K562 (cell line): Measurements from ENCODE around the gene OR2V2. TPM values are rescaled to one million over a fixed set of nuclear protein-coding genes. Genes with fewer than 3 reads are reported as not detected.

ENCODE experiments used
- ATAC-seq: fragments of 200-7000 bp; cut with Tn5 transposase; 3 replicates; pipeline ENCODE4 v1.9.1; 2020; ENCODE audit warnings: moderate library complexity
- BruUV-seq: library from RNA; stranded (reverse); fragments of 400-500 nt; replicated peaks from 2 replicates; lab custom pipeline; 2021; lab: Mats Ljungman, UMichigan
- CTCF ChIA-PET: fragments of 300-600 bp; formaldehyde crosslinking; extraction: SDS; loops from one replicate; lab custom pipeline; 2021; ENCODE audit warnings: low intra/inter-chr PET ratio; lab: Yijun Ruan, JAX
- POLR2A ChIA-PET: fragments of 300-600, 350-650 bp; sonication (Branson Sonifier 250); formaldehyde crosslinking; extraction: SDS; loops from one replicate; lab custom pipeline; 2021; ENCODE audit warnings: antibody characterized with exemption, inconsistent platforms; lab: Yijun Ruan, JAX
- DNase-seq, 4 experiments: peaks; one replicate each; pipeline versions ENCODE4 v3.0.0 to v3.0.0-alpha.2; 2011 to 2018; ENCODE audit warnings: low spot score in 3 of 4, mixed read lengths in 3 of 4; ENCODE audit errors: extremely low read depth in 1 of 4
- FAIRE-seq: peaks from 2 replicates; lab custom pipeline; 2011; peaks lifted over from hg19 to GRCh38; lab: Jason Lieb, UNC
- H2AFZ ChIP-seq: 2 replicates; pipeline ENCODE4 v1.6.0; 2011; ENCODE audit warnings: low read depth, low read length, control low read depth, inconsistent platforms
- H3K27ac ChIP-seq: fragments of 200-600 bp; 3 replicates; pipeline ENCODE4 v1.8.0; 2011; ENCODE audit warnings: low read depth, mild to moderate bottlenecking, control low read depth, inconsistent platforms, low read length, moderate library complexity, mixed read lengths; ENCODE audit errors: extremely low read depth
- H3K27me3 ChIP-seq, 2 experiments: fragments of 300-600 bp in 1 of 2; 2 replicates in 1 of 2; 3 replicates in 1 of 2; pipeline versions ENCODE4 v1.6.0 to v1.8.0; 2011; ENCODE audit warnings: inconsistent platforms in 2 of 2, low read length in 2 of 2, mild to moderate bottlenecking in 1 of 2, mixed read lengths in 1 of 2, moderate library complexity in 1 of 2; ENCODE audit not compliant: control insufficient read depth in 2 of 2, insufficient read depth in 2 of 2
- H3K36me3 ChIP-seq: fragments of 300-600 bp; 3 replicates; pipeline ENCODE4 v1.8.0; 2011; ENCODE audit warnings: mild to moderate bottlenecking, low read length, inconsistent platforms; ENCODE audit not compliant: control insufficient read depth, insufficient read depth
- H3K4me1 ChIP-seq, 2 experiments: fragments of 200-600 bp in 1 of 2; replicated peaks in 1 of 2; 2 replicates in 1 of 2; 3 replicates in 1 of 2; pipeline versions ENCODE4 v1.5.1 to v1.8.0; 2011; ENCODE audit warnings: inconsistent platforms in 2 of 2, low read length in 2 of 2, mild to moderate bottlenecking in 1 of 2, mixed read lengths in 1 of 2, moderate library complexity in 1 of 2; ENCODE audit not compliant: control insufficient read depth in 2 of 2, insufficient read depth in 2 of 2
- H3K4me2 ChIP-seq: 2 replicates; pipeline ENCODE4 v1.6.1; 2011; ENCODE audit warnings: low read length, control low read depth, inconsistent platforms, mixed read lengths; ENCODE audit not compliant: insufficient read depth
- H3K4me3 ChIP-seq: fragments of 200-600 bp; sonication (generic), shearing (Covaris generic); 2 replicates; pipeline ENCODE4 v1.5.1; 2016; ENCODE audit warnings: control low read depth, inconsistent platforms
- H3K79me2 ChIP-seq: fragments of 200-600 bp; 3 replicates; pipeline ENCODE4 v1.8.0; 2011; ENCODE audit warnings: low read length, inconsistent platforms; ENCODE audit not compliant: control insufficient read depth, insufficient read depth
- H3K9ac ChIP-seq, 2 experiments: 2 replicates each; pipeline versions ENCODE4 v1.6.0 to v1.6.1; 2011; ENCODE audit warnings: low read depth in 2 of 2, low read length in 2 of 2, control low read depth in 1 of 2, inconsistent platforms in 1 of 2, mild to moderate bottlenecking in 1 of 2, mixed read lengths in 1 of 2; ENCODE audit not compliant: insufficient read depth in 1 of 2
- H3K9me1 ChIP-seq: one replicate; pipeline ENCODE4 v1.6.0; 2011; ENCODE audit warnings: inconsistent platforms, mild to moderate bottlenecking, low read length, moderate library complexity; ENCODE audit not compliant: control insufficient read depth, insufficient read depth
- H3K9me3 ChIP-seq: replicated peaks from 2 replicates; pipeline ENCODE4 v1.5.1; 2011; ENCODE audit warnings: low read depth, low read length, inconsistent platforms; ENCODE audit not compliant: control insufficient read depth, insufficient read depth
- H4K20me1 ChIP-seq: replicated peaks from 2 replicates; pipeline ENCODE4 v1.6.1; 2011; ENCODE audit warnings: low read length, inconsistent platforms, mixed read lengths; ENCODE audit not compliant: control insufficient read depth, insufficient read depth
- ATF7 ChIP-seq: fragments of 450-650 bp; IDR thresholded peaks from 2 replicates; pipeline ENCODE4 v1.7.1; 2014; ENCODE audit warnings: mild to moderate bottlenecking, moderate library complexity
- BHLHE40 ChIP-seq: IDR thresholded peaks from 2 replicates; pipeline ENCODE4 v1.6.1; 2011; ENCODE audit warnings: low read length, improper control_type of control experiment
- EGR1 ChIP-seq: fragments of 450-650 bp; conservative IDR thresholded peaks from 2 replicates; pipeline ENCODE4 v1.6.1; 2017; ENCODE audit warnings: mild to moderate bottlenecking
- JUND ChIP-seq, 2 experiments: IDR thresholded peaks; 2 replicates in 1 of 2; 3 replicates in 1 of 2; pipeline ENCODE4 v1.6.1; 2011; ENCODE audit warnings: borderline replicate concordance in 2 of 2, low read depth in 2 of 2, low read length in 2 of 2, improper control_type of control experiment in 1 of 2, missing biosample characterization in 1 of 2, missing genetic modification characterization in 1 of 2, missing genetic modification reagents in 1 of 2
- NFRKB ChIP-seq: fragments of 450-650 bp; IDR thresholded peaks from 2 replicates; pipeline ENCODE4 v1.6.1; 2016; ENCODE audit warnings: low read depth
- PRDM10 ChIP-seq: fragments of 450-650 bp; IDR thresholded peaks from 2 replicates; pipeline ENCODE4 v1.6.1; 2018; ENCODE audit not compliant: partially characterized antibody
- TBP ChIP-seq: optimal IDR thresholded peaks from 2 replicates; pipeline ENCODE3; 2011; ENCODE audit warnings: low read depth, low read length, improper control_type of control experiment
- USF1 ChIP-seq: sonication (generic); formaldehyde crosslinking; IDR thresholded peaks from 2 replicates; pipeline ENCODE4 v1.9.0; 2022; ENCODE audit warnings: mild to moderate bottlenecking, missing genetic modification reagents
- ZNF512 ChIP-seq: IDR thresholded peaks from 2 replicates; pipeline ENCODE4 v1.6.1; 2016; ENCODE audit warnings: missing genetic modification characterization, missing compliant biosample characterization
- ZNF592 ChIP-seq: fragments of 450-650 bp; IDR thresholded peaks from 2 replicates; pipeline ENCODE4 v1.6.1; 2017; ENCODE audit warnings: antibody characterized with exemption, mild to moderate bottlenecking
- WGBS: fragments of 100-300 bp; shearing (Covaris generic); methylation state at CpG from one replicate; pipeline ENCODE4 v1.1.6; 2016; ENCODE audit warnings: low coverage, mixed read lengths; ENCODE audit not compliant: insufficient coverage; ENCODE audit errors: missing lambda C conversion rate; 5-methylcytosine and 5-hydroxymethylcytosine counted together
- in situ Hi-C: fragments of 300-500 bp; cut with MboI; formaldehyde crosslinking; loops from 4 replicates; pipeline ENCODE4 v1.15.0; 2018; ENCODE audit warnings: inconsistent platforms, mixed read lengths
- intact Hi-C: fragments of 100-400 bp; cut with micrococcal nuclease; formaldehyde crosslinking; loops from 2 replicates; pipeline ENCODE4 v1.14.2; 2022
- polyA plus RNA-seq, 8 experiments: library from polyadenylated mRNA; depleted of rRNA in 4 of 8; stranded (reverse) in 5 of 8; unstranded in 3 of 8; fragments of >200 nt; fragmentation: Nextera tagmentation in 2 of 8; fragmentation: Illumina TruSeq in 1 of 8; extraction: Ambion mirVana in 2 of 8; extraction: Trizol in 1 of 8; gene quantifications; 2 replicates each; pipeline versions ENCODE4 v1.2.1 to v1.2.3, GENCODE V29; 2011 to 2014; ENCODE audit warnings: inconsistent platforms in 1 of 8, missing spikeins in 1 of 8
- total RNA-seq, 7 experiments: library from RNA; depleted of rRNA in 6 of 7; stranded (reverse); fragments of >200 nt in 6 of 7; fragmentation: Illumina TruSeq in 2 of 7; extraction: Trizol in 2 of 7; gene quantifications; 2 replicates each; pipeline versions ENCODE4 v1.2.1 to v1.2.3, GENCODE V29; 2011 to 2021; ENCODE audit warnings: low replicate concordance in 1 of 7

The OR2V2 gene
- total and polyA plus RNA-seq, 9 of the 15 experiments (the other 6 are each of a cell fraction or from before 2014, with no cell fraction given): 0.01 TPM; not detected in 8

- intact Hi-C loops (loop anchor here (10.0 kb wide), 1 partner anchor 64 kb away; no protein-coding TSS in a partner anchor), in situ Hi-C loops (no loop called here)
- Histone ChIP-seq H3K9ac (peak overlapping the region; percentile 61 to 67; a peak in 3 of 4 replicates), H3K4me1 (peaks cover 29 to 31% of the 10 kb centered on the region in 2 experiments; a peak in 4 of 5 replicates), H3K27ac (peak overlapping the region; percentile 64), H3K4me3 (peak overlapping the region; percentile 47), H3K9me1 (no peaks in the 10 kb centered on the region), H3K27me3 (no peaks in the 10 kb centered on the region), H3K9me3 (no peaks in the 10 kb centered on the region), H3K36me3 (no peaks in the 10 kb centered on the region), H4K20me1 (no peaks in the 10 kb centered on the region), H3K79me2 (no peaks in the 10 kb centered on the region), H3K4me2 (peak overlapping the region; percentile 94), H2AFZ (peak overlapping the region; percentile 95)
- BruUV-seq: no TSS peak
- DNase-seq: peak in 1 of 4 experiments; percentile 32
- 3% methylated on average over 14 of the region's 14 CpGs for WGBS
- ChIA-PET CTCF (interaction anchor here (1.2 kb wide), 1 partner anchor 47 kb away, joined by 3 read pairs; no protein-coding TSS in a partner anchor), POLR2A (interaction anchor here (0.6 to 1.5 kb wide), 5 partner anchors 9 to 19 kb away, joined by 3 to 7 read pairs (median 4); no protein-coding TSS in a partner anchor)
- peak; percentile 3; the same call in 2 of the 3 replicates for ATAC-seq
- no peak for FAIRE-seq
- TF ChIP-seq ZNF512: peak; percentile 74
- peak; percentile 43; the same call in 1 of the 2 replicates for TF ChIP-seq BHLHE40
- 0 out of 2 replicates have a peak, but pooled peaks have one; percentile 2 for TF ChIP-seq JUND (IDR thresholded peaks at IDR 0.05; ENCODE audit: borderline replicate concordance, low read depth, low read length)
- no peak for TF ChIP-seq JUND (tag; IDR thresholded peaks at IDR 0.05; ENCODE audit: borderline replicate concordance, low read depth, low read length)
- TF ChIP-seq TBP: peak; percentile 44
- peak; percentile 31; the same call in 1 of the 2 replicates for TF ChIP-seq USF1 (CRISPR knock-in tag)
- TF ChIP-seq PRDM10: peak; percentile 94
- peak; percentile 79; the same call in 1 of the 2 replicates for TF ChIP-seq ATF7
- peak; percentile 34 for TF ChIP-seq EGR1
- TF ChIP-seq ZNF592: no peak; the same call in 1 of the 2 replicates
- TF ChIP-seq NFRKB: 0 out of 2 replicates have a peak, but pooled peaks have one; percentile 27
Observed at GRCh38 chr5:181168595-181169118, 21.3 kb downstream of the OR2V2 start.
